HepG2 (cell line): Measurements from ENCODE around the gene LTB4R2. TPM values are rescaled to one million over a fixed set of nuclear protein-coding genes. Genes with fewer than 3 reads are reported as not detected.

ENCODE experiments used
- AKAP8 ChIP-seq: sonication (generic); formaldehyde crosslinking; IDR thresholded peaks from 2 replicates; pipeline ENCODE4 v1.5.1; 2020; ENCODE audit warnings: mild to moderate bottlenecking, missing genetic modification reagents
- EED ChIP-seq: sonication (generic); formaldehyde crosslinking; IDR thresholded peaks from 2 replicates; pipeline ENCODE4 v1.5.0; 2020; ENCODE audit warnings: mild to moderate bottlenecking, missing genetic modification reagents
- GABPA ChIP-seq, 2 experiments: IDR thresholded peaks; 2 replicates each; pipeline ENCODE4 v1.6.1; 2011 to 2016; ENCODE audit warnings: low read depth in 2 of 2, low read length in 1 of 2, missing biosample characterization in 1 of 2, missing genetic modification characterization in 1 of 2
- MIER2 ChIP-seq: IDR thresholded peaks from 2 replicates; pipeline ENCODE4 v1.6.1; 2016; ENCODE audit warnings: missing biosample characterization, missing genetic modification reagents
- NFRKB ChIP-seq: fragments of 450-650 bp; IDR thresholded peaks from 2 replicates; pipeline ENCODE4 v1.6.1; 2017
- RELA ChIP-seq: sonication (generic); formaldehyde crosslinking; IDR thresholded peaks from 2 replicates; pipeline ENCODE4 v1.4.0; 2020; ENCODE audit warnings: missing genetic modification reagents
- SPEN ChIP-seq: sonication (generic); formaldehyde crosslinking; IDR thresholded peaks from 2 replicates; pipeline ENCODE4 v1.5.1; 2020; ENCODE audit warnings: low read depth, mild to moderate bottlenecking, missing genetic modification reagents
- SRSF4 ChIP-seq: fragments of 200-400 bp; formaldehyde crosslinking; IDR thresholded peaks from one replicate; pipeline ENCODE4 v1.6.1; 2018; ENCODE audit warnings: mild to moderate bottlenecking, low read depth, low read length, moderate library complexity; ENCODE audit not compliant: poor library complexity, severe bottlenecking
- ZNF101 ChIP-seq: sonication (generic); formaldehyde crosslinking; IDR thresholded peaks from 2 replicates; pipeline ENCODE4 v1.4.0; 2020; ENCODE audit warnings: mild to moderate bottlenecking, low read depth, missing genetic modification reagents, borderline replicate concordance
- ZNF282 ChIP-seq: fragments of 450-650 bp; IDR thresholded peaks from 2 replicates; pipeline ENCODE4 v1.6.1; 2018; ENCODE audit not compliant: partially characterized antibody
- ZNF333 ChIP-seq: sonication (generic); formaldehyde crosslinking; IDR thresholded peaks from 2 replicates; pipeline ENCODE4 v1.4.0; 2020; ENCODE audit warnings: mild to moderate bottlenecking, missing genetic modification reagents, borderline replicate concordance
- ZNF83 ChIP-seq: sonication (generic); formaldehyde crosslinking; IDR thresholded peaks from 2 replicates; pipeline ENCODE4 v1.4.0; 2020; ENCODE audit warnings: missing genetic modification reagents, mild to moderate bottlenecking, borderline replicate concordance
- polyA plus RNA-seq, 8 experiments: library from polyadenylated mRNA; depleted of rRNA in 3 of 8; stranded (reverse) in 7 of 8; unstranded in 1 of 8; fragments of >200 nt; fragmentation: Illumina TruSeq in 4 of 8; extraction: Trizol in 4 of 8; gene quantifications; 2 replicates each; pipeline versions ENCODE4 v1.2.1 to v1.2.3, GENCODE V29; 2011 to 2016; ENCODE audit warnings: low read depth in 4 of 8, missing spikeins in 1 of 8, mixed read lengths in 1 of 8; ENCODE audit not compliant: insufficient read depth in 1 of 8
- total RNA-seq, 5 experiments: library from RNA; depleted of rRNA; stranded (reverse); fragments of >200 nt; fragmentation: Illumina TruSeq; extraction: Trizol; gene quantifications; 2 replicates each; pipeline ENCODE4 v1.2.3, GENCODE V29; 2016; ENCODE audit warnings: low read depth in 1 of 5
- TF ChIP-seq, protein P1 (sequence below): sonication (generic); formaldehyde crosslinking; IDR thresholded peaks from 2 replicates; pipeline ENCODE4 v1.9.0; 2021; ENCODE audit warnings: missing genetic modification reagents, mild to moderate bottlenecking, borderline replicate concordance
- TF ChIP-seq, protein P2 (sequence below): sonication (generic); formaldehyde crosslinking; IDR thresholded peaks from 2 replicates; pipeline ENCODE4 v1.4.0; 2020; ENCODE audit warnings: missing genetic modification reagents
- TF ChIP-seq, protein P3 (sequence below): sonication (generic); formaldehyde crosslinking; IDR thresholded peaks from 2 replicates; pipeline ENCODE4 v1.5.0; 2020; ENCODE audit warnings: mild to moderate bottlenecking, missing genetic modification reagents, borderline replicate concordance
- TF ChIP-seq, protein P4 (sequence below): IDR thresholded peaks from 2 replicates; pipeline ENCODE4 v1.6.1; 2016; ENCODE audit warnings: missing compliant biosample characterization, missing genetic modification reagents, borderline replicate concordance

Gene LTB4R2
- total and polyA plus RNA-seq, 2 of the 13 experiments (the other 11 are each of a cell fraction or from before 2014, with no cell fraction given): 3.9 to 6.9 TPM

DNA sequence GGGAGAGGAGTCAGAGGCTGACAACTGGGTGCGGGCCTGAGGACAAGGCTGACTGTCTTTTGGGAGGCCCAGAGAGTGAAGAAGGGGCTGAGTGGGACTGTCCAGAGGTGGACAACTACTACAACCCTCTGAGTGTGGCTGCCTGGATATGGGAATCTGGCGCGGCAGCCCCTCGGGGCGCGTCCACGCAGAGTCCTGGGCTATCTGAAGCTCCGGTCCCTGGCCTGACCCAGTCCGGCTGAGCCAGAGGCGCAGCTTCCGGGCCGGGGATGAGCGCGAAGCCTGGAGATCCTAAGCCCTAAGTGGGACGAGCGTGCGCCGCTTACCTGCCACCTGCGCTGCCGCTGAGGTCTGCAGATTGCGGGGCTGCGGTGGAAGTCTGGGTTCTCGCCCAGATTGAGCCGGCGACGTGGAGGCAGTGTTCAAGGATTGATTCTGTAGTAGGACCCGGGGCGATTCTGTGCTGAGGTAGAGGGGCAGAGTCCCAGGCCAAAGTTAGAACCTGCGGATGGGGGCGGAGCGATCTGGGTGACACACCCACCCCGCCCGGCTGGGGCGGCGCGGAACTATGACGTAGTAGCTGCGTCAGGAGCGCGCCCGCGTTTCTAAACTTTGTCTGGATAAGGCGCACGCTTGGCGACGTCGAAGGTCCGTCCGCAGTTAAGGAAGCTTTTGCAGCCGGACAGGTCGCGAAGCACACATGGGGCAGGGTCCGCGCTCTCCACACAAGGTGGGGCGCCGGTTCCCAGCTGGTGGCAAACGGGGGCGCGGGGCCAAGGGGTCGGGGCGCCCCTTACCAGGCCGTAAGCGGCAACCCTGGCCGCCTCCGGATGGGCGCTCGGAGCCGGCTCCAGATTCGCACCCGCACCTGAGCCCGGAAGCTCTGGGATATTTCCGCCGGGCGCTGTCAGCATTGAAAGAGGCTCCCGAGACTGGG, 10.4 kb upstream of the LTB4R2 start, which contains the start of the genes DHRS1 and NOP9 (continued):
- TF ChIP-seq, protein P1, sequence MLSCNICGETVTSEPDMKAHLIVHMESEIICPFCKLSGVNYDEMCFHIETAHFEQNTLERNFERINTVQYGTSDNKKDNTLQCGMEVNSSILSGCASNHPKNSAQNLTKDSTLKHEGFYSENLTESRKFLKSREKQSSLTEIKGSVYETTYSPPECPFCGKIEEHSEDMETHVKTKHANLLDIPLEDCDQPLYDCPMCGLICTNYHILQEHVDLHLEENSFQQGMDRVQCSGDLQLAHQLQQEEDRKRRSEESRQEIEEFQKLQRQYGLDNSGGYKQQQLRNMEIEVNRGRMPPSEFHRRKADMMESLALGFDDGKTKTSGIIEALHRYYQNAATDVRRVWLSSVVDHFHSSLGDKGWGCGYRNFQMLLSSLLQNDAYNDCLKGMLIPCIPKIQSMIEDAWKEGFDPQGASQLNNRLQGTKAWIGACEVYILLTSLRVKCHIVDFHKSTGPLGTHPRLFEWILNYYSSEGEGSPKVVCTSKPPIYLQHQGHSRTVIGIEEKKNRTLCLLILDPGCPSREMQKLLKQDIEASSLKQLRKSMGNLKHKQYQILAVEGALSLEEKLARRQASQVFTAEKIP (CRISPR knock-in tag): no peak
- TF ChIP-seq, protein P2, sequence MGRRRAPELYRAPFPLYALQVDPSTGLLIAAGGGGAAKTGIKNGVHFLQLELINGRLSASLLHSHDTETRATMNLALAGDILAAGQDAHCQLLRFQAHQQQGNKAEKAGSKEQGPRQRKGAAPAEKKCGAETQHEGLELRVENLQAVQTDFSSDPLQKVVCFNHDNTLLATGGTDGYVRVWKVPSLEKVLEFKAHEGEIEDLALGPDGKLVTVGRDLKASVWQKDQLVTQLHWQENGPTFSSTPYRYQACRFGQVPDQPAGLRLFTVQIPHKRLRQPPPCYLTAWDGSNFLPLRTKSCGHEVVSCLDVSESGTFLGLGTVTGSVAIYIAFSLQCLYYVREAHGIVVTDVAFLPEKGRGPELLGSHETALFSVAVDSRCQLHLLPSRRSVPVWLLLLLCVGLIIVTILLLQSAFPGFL (CRISPR knock-in tag): no peak; the same call in 1 of the 2 replicates
- TF ChIP-seq ZNF333 (peak; percentile 84), GABPA (IDR thresholded peaks at IDR 0.05; ENCODE audit: low read depth, low read length) (no peak), GABPA (CRISPR knock-in tag; IDR thresholded peaks at IDR 0.05; ENCODE audit: low read depth) (no peak), EED (CRISPR knock-in tag) (peak; percentile 96), AKAP8 (peak; percentile 96), SPEN (CRISPR knock-in tag) (peak; percentile 99), ZNF282 (no peak), NFRKB (no peak), MIER2 (CRISPR knock-in tag) (peak; percentile 86), ZNF83 (CRISPR knock-in tag) (no peak; the same call in 1 of the 2 replicates), RELA (peak; percentile 41), SRSF4 (no peak), ZNF101 (CRISPR knock-in tag) (peak; percentile 88; the same call in 1 of the 2 replicates)
- TF ChIP-seq, protein P3, sequence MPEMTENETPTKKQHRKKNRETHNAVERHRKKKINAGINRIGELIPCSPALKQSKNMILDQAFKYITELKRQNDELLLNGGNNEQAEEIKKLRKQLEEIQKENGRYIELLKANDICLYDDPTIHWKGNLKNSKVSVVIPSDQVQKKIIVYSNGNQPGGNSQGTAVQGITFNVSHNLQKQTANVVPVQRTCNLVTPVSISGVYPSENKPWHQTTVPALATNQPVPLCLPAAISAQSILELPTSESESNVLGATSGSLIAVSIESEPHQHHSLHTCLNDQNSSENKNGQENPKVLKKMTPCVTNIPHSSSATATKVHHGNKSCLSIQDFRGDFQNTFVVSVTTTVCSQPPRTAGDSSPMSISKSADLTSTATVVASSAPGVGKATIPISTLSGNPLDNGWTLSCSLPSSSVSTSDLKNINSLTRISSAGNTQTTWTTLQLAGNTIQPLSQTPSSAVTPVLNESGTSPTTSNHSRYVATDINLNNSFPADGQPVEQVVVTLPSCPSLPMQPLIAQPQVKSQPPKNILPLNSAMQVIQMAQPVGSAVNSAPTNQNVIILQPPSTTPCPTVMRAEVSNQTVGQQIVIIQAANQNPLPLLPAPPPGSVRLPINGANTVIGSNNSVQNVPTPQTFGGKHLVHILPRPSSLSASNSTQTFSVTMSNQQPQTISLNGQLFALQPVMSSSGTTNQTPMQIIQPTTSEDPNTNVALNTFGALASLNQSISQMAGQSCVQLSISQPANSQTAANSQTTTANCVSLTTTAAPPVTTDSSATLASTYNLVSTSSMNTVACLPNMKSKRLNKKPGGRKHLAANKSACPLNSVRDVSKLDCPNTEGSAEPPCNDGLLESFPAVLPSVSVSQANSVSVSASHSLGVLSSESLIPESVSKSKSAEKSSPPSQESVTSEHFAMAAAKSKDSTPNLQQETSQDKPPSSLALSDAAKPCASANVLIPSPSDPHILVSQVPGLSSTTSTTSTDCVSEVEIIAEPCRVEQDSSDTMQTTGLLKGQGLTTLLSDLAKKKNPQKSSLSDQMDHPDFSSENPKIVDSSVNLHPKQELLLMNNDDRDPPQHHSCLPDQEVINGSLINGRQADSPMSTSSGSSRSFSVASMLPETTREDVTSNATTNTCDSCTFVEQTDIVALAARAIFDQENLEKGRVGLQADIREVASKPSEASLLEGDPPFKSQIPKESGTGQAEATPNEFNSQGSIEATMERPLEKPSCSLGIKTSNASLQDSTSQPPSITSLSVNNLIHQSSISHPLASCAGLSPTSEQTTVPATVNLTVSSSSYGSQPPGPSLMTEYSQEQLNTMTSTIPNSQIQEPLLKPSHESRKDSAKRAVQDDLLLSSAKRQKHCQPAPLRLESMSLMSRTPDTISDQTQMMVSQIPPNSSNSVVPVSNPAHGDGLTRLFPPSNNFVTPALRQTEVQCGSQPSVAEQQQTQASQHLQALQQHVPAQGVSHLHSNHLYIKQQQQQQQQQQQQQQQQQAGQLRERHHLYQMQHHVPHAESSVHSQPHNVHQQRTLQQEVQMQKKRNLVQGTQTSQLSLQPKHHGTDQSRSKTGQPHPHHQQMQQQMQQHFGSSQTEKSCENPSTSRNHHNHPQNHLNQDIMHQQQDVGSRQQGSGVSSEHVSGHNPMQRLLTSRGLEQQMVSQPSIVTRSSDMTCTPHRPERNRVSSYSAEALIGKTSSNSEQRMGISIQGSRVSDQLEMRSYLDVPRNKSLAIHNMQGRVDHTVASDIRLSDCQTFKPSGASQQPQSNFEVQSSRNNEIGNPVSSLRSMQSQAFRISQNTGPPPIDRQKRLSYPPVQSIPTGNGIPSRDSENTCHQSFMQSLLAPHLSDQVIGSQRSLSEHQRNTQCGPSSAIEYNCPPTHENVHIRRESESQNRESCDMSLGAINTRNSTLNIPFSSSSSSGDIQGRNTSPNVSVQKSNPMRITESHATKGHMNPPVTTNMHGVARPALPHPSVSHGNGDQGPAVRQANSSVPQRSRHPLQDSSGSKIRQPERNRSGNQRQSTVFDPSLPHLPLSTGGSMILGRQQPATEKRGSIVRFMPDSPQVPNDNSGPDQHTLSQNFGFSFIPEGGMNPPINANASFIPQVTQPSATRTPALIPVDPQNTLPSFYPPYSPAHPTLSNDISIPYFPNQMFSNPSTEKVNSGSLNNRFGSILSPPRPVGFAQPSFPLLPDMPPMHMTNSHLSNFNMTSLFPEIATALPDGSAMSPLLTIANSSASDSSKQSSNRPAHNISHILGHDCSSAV (CRISPR knock-in tag): peak; percentile 92
- TF ChIP-seq, protein P4, sequence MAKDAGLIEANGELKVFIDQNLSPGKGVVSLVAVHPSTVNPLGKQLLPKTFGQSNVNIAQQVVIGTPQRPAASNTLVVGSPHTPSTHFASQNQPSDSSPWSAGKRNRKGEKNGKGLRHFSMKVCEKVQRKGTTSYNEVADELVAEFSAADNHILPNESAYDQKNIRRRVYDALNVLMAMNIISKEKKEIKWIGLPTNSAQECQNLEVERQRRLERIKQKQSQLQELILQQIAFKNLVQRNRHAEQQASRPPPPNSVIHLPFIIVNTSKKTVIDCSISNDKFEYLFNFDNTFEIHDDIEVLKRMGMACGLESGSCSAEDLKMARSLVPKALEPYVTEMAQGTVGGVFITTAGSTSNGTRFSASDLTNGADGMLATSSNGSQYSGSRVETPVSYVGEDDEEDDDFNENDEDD (CRISPR knock-in tag): peak; percentile 91; the same call in 1 of the 2 replicates
